IPS-11a (cell line): ENCODE results near the gene RNF167.
"Not testable (repeated sequence)": the region's sequence is repeated elsewhere in the genome, so short reads cannot be mapped to it uniquely, and the experiment has no call there.

Experiments
- H3K4me3 ChIP-seq: one replicate; pipeline ENCODE4 v1.5.1; 2013; ENCODE audit warnings: low read depth, low read length, control low read depth

The RNF167 gene

DNA sequence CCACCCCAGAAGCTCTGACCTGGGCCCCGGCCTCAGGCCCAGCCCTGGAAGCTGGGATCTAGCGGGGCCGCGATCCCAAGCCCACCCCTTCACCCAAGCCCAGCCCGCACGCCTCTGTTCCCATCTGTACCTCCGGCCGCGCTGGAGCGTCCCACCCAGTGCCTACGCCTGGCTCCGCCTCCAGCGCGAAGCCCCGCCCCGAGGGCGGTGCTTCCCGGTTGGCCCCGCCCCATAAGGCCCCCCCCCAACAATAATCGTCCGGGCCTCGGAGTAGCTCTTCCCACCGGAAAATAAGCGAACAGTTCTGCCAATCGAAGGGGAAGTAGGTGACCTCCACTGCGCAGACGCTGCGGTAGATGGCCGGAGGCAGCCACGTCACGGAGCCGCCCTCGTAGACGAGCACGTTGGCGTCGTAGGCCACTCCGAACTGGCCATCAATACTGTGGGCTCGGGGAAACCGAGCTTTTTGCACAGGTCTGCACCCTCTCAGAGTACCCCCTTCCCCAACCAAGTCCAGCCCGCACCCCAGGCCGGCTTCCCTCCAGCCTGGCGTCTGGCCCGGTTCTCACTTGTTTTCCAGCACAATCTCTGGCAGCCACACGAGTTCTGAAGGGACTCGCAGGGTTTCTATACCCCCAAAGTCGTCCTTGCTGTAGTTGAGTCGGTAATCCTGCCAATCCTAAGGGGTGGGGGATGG is 38.3 kb upstream of the RNF167 start:
- no peak overlapping the region for H3K4me3 ChIP-seq

DNA sequence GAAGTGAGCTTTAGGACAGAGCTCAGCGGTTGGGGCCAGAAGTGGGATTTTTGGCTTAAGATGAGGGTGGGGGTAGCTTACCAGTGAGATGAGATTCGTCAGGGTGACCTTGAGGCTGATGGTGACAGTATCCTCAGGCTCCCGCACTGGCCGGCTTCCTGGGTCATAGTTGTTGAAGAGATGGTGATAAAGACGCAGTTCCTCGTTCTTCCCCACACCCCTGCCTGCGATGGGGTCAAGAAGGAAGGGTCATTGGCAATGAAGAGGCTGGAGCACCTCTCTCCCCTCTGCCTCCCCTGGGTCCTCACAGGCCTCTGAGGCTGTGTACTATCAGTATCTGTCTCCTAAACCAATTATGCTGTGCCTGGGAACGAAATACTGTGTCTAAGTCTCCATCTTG is 37.5 kb upstream of the RNF167 start:
- H3K4me3 ChIP-seq, result no peak overlapping the region

DNA sequence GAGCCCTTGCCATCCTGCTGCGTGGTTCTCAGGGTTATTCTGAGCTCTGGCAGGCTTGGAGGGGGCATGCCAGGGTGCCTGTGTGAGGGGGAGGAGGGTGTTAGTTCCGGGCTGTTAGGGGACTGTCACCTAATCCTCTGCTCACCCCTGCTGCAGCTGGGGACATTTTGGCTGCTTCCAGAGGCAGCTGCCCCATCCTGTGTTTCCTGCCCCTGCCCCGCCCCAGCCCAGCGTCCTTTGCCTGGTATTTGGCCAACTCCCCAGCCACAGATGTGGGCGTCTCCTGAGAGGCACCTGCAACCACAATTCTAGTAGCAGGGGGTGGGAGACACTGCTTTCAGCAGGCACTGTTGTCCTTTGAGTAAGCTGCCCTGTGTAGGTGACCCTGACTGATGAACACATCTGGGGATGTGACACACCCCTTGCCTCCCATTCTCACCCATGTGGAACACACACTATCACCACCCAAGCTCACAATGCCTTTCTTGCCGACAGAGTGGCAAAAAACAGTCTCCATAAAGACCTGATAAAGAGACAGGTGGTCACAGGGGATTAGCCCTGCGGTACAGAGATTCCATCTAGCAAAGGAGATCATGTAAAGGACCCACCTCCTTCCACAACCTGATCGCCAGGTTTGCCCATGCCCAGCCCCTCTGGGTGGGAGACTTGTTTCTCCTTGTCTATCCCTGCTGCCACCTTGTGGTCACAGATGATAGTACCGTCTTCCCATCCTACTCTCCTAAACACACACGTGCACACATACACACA is 36.8 kb upstream of the RNF167 start, which contains the start of gene CHRNE:
CHRNE (minus strand) TSS at position 48 of the 768 bp plus-strand sequence; CDS start at position 13, 35 bp downstream.
- H3K4me3 ChIP-seq, result no peak within 1 kb of the TSS

DNA sequence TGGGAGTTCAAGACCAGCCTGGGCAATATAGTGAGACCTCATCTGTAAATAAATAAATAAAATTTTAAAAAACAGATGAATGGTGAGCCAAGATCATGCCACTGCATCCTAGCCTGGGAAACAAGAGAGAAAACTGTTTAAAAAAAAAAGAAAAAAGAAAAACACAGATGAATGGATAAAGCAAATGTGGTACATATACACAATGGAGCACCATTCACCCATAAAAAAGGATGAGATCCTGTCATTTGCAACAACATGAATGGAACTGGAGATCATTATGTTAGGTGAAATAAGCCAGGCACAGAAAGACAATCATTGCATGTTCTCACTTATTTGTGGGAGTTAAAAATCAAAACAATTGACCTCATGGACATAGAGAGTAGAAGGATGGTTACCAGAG is 33.4 kb upstream of the RNF167 start:
- H3K4me3 ChIP-seq, result not testable (repeated sequence)

DNA sequence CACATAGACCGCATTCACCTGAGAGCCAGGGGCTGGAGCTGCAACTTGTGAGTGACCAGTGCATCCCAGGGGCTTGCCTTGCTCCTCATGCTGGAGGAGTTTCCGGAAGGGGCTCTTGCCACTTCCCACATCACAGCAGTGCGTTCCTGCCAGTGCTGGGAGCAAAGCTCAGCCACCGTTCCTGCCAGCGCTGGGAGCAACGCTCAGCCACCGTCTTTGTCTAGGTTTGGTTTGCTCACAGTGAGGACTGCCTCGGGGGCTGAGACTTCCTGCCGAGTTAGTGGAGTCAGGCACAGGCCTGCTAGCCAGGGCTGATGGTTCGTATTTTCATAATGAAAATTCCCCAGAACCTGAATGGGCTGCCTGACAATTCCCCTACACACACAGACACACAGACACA is 31.8 kb upstream of the RNF167 start:
- H3K4me3 ChIP-seq, result no peak overlapping the region

DNA sequence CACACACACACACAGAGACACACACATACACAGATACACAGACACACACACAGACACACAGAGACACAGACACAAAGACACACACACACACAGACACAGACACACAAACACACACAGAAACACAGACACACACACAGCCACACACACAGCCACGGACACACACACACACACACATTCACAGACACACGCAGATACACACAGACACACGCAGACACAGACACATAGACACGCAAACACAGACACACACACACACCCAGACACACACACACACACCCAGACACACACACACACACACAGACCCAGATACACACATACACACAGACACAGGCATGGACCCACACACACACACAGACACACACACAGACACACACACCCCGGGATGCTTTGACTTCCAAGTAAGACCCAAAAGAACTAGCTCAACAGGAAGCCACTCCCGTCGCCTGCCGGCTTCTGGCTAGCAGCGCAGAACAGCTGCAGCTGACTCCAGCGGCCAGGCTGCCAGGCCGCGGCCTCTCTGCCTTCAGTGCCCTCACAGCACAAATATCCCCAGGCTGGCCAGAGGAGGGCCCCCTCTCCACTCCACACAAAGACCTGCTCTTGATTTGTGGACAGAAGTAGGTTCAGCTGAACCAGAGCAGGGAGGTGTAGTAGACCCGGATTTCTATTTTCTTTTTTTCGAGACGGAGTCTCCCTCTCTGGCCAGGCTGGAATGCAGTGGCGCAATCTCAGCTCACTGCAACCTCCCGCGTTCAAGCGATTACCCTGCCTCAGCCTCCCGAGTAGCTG is 31.2 kb upstream of the RNF167 start:
- no peak overlapping the region for H3K4me3 ChIP-seq

DNA sequence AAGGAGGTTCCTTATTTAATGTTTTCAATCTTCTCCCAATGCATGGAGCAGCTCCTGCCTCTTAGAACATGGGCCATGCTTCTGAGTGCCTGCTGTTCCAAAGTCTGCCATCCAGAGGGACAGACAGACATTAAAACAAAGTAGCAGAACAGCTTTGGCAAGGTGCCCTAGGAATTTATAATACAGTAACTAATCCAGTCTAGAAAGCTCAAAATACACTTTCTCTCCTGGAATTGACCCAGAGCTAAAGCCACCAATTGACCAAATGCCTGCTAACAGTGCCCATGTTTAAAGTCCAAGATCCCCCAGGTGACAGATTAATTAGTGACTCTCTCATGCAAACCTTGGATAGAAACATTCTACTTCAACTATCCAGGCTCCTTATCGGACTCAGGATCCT is 26.1 kb upstream of the RNF167 start:
- H3K4me3 ChIP-seq, result no peak overlapping the region

DNA sequence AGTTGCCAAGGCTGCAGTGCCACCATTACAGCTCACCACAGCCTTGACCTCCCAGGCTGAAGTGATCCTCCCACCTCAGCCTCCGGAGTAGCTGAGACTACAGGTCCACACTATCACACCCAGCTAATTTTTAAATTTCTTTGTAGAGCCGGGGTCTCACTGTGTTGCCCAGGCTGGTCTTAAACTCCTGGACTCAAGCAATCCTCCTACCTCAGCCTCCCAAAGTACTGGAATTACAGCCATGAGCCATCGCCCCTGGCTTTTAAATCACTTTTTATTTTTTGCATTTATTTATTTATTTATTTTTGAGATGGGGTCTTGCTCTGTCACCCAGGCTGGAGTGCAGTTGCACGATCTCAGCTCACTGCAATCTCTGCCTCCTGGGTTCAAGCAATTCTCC is 25.5 kb upstream of the RNF167 start:
- H3K4me3 ChIP-seq, result not testable (repeated sequence)

DNA sequence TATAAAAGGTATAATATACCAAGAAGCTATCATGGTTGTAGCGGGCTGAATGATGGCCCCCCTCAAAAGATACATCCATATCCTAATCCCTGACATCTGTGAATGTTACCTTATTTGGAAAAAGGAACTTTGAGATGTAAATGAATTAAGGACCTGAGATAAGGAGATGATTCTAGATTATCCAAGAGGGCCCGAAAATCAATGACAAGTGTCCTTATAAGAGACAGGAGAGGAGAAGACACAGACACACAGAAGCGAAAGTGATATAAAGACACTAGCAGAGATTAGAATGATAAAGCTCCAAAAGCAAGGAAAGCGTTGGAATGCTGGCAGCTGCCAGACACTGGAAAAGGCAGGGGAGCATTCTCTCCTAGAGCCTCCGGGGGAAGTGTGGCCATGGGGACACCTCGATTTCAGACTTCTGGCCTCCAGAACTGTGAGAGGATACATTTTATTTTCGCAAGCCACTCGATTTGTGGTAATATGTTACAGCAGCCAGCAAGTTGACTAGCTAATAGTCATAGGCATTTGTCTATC is 20.5 kb upstream of the RNF167 start:
- H3K4me3 ChIP-seq, result no peak overlapping the region

DNA sequence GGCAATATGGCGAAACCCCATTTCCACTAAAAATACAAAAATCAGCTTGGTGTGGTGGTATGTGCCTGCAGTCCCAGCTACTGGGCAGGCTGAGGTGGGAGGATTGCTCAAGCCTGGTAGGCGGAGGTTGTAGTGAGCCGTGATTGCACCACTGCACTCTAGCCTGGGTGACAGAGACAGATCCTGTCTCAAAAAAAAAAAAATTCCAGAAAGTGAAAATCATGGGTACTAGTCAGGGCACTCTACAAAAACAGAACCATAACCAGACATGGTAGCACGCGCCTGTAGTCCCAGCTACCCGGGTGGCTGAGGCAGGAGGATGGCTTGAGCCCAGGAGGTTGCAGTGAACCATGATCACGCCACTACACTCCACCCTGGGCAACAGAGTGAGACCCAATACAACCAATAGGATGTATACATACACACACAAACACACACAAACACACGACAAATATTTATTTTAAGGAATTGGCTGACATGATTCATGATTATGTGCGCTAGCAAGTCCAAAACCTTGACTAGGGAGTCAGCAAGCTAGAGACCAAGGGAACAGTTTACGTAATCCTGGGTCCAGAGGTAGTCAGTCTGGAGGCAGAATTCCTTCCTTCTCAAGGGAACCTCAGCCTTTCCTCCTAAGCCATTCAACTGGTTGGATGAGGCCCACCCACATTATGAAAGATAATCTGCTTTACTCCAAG is 19.6 kb upstream of the RNF167 start:
- no peak overlapping the region for H3K4me3 ChIP-seq

DNA sequence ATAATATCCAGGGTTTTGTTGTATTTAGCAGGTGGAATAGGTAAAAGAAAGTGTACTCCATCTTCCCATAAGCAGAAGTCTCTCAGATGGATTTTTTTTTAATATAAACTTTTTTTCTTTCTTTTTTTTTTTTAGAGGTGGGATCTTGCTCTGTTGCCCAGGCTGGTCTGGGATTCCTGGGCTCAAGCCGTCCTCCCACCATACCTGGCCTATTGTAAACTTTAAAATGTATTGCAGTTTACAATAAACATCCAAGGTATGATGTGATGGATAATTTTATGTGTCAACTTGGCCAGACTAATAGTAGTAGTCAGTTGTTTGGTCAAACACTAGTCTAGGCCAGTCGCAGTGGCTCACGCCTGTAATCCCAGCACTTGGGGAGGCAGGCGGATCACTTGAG is 18.7 kb upstream of the RNF167 start:
- H3K4me3 ChIP-seq, result no peak overlapping the region

DNA sequence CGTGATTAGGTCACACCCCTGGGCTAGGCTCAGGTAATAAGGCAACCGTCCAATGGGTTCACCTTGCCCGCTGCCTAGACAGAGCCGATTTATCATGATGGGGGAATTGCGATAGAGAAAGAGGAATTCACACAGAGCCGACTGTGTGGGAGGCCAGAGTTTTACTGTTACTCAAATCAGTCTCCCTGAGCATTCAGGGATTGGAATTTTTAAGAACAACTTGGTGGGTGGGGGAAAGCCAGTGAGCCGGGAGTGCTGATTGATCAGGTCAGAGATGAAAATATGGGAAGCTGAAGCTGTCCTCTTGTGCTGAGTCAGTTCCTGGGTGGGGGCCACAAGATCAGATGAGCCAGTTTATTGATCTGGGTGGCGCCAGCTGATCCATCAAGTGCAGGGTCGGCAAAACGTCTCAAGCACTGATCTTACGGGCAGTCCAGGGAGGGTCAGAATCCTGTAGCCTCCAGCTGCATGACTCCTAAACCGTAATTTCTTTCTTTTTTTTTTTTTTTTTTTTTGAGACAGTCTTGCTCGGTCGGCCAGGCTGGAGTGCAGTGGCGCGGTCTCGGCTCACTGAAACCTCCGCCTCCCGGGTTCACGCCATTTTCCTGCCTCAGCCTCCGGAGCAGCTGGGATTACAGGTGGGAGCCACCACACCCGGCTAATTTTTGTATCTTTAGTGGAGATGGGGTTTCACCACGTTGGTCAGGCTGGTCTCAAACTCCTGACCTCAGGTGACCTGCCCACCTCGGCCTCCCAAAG is 13.3 kb upstream of the RNF167 start:
- H3K4me3 ChIP-seq, result not testable (repeated sequence)

DNA sequence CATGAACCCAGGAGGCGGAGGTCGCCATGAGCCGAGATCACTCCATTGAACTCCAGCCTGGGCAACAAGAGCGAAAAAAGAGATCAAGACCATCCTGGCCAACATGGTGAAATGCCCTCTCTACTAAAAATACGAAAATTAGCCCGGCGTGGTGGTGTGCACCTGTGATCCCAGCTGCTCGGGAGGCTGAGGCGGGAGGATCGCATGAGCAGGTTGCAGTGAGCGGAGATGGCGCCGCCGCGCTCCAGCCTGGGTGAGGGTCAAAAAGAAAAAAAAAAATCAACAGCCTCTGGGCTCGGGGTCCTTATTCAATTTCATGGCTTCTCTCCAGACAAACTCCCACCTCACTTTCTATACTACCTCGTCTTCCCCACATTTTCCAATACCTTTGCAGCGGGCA is 11.2 kb upstream of the RNF167 start:
- no peak overlapping the region for H3K4me3 ChIP-seq

DNA sequence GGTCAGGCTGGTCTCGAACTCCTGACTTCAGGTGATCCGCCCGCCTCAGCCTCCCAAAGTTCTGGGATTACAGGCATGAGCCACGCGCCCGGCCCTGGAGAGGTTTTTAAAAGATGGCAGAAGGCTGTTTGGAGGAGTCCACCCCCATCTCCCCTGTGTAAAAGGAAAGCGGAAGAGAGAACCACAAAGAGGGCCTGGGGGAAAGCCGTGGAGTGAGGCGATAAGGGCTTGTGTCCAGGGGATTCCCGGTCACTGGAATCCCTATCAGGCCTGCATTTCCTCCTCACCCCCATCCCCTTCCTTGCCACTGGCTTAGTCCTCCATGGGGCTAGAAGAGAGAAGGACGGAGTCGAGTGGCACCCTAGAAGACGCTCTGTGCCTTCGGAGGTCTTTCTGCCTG is 8.1 kb upstream of the RNF167 start, which contains the start of gene GP1BA:
GP1BA (plus strand) TSS at position 315 of the 400 bp plus-strand sequence. CDS start 328 bp downstream, outside the sequence.
- H3K4me3 ChIP-seq, result no peak within 1 kb of the TSS

DNA sequence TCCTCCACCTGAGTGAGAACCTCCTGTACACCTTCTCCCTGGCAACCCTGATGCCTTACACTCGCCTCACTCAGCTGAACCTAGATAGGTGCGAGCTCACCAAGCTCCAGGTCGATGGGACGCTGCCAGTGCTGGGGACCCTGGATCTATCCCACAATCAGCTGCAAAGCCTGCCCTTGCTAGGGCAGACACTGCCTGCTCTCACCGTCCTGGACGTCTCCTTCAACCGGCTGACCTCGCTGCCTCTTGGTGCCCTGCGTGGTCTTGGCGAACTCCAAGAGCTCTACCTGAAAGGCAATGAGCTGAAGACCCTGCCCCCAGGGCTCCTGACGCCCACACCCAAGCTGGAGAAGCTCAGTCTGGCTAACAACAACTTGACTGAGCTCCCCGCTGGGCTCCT is 7.3 kb upstream of the RNF167 start:
- no peak overlapping the region for H3K4me3 ChIP-seq

DNA sequence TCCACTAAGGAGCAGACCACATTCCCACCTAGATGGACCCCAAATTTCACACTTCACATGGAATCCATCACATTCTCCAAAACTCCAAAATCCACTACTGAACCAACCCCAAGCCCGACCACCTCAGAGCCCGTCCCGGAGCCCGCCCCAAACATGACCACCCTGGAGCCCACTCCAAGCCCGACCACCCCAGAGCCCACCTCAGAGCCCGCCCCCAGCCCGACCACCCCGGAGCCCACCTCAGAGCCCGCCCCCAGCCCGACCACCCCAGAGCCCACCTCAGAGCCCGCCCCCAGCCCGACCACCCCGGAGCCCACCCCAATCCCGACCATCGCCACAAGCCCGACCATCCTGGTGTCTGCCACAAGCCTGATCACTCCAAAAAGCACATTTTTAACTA is 6.4 kb upstream of the RNF167 start:
- no peak overlapping the region for H3K4me3 ChIP-seq

DNA sequence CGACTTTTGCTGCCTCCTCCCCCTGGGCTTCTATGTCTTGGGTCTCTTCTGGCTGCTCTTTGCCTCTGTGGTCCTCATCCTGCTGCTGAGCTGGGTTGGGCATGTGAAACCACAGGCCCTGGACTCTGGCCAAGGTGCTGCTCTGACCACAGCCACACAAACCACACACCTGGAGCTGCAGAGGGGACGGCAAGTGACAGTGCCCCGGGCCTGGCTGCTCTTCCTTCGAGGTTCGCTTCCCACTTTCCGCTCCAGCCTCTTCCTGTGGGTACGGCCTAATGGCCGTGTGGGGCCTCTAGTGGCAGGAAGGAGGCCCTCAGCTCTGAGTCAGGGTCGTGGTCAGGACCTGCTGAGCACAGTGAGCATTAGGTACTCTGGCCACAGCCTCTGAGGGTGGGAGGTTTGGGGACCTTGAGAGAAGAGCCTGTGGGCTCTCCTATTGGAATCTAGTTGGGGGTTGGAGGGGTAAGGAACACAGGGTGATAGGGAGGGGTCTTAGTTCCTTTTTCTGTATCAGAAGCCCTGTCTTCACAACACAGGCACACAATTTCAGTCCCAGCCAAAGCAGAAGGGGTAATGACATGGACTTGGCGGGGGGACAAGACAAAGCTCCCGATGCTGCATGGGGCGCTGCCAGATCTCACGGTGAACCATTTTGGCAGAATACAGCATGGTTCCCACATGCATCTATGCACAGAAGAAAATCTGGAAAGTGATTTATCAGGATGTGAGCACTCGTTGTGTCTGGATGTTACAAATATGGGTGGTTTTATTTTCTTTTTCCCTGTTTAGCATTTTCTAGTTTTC is 5.7 kb upstream of the RNF167 start:
- H3K4me3 ChIP-seq, result no peak overlapping the region

DNA sequence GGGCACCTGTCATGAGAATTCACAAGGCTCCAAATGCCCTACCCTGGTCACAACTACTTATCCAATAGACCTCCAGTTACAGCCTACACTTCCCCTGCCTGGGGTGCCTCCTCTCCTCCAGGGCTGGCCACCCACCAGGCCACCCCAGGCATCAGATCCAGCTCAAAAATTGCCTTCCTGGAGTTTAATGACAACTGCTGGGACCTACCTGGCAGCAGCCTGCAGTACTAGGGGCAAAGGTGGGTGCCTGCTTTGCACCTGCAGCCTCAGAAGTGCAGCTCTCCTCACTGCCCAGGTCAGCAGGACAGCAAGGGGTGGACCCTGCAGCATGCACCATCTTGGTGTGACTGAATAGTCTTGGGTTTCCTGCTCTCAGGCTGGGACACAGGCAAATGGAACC is 4.4 kb upstream of the RNF167 start:
- no peak overlapping the region for H3K4me3 ChIP-seq

DNA sequence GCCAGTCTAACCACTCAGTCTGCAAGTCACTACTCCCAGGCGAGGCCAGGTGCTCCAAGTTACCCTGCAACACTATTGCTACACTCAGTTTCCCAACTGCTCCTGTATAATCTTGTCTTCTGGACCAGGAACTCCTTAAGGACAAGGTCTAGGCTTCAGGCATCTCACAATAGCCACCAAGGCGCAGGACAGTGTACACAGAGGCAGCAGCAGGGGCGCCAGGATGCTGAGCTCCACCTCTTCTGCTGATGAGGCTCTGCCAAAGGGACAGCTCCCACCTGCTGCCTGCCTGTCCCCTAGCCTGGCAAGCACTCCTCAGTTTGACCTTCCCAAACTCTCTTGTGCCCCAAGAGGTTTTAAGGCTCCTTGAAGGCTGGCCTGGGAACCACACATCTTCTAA is 3.6 kb upstream of the RNF167 start:
- no peak overlapping the region for H3K4me3 ChIP-seq
